Measurements from ENCODE around the gene AKAP8.
"Not testable (repeated sequence)": the region's sequence is repeated elsewhere in the genome, so short reads cannot be mapped to it uniquely, and the experiment has no call there.

AKAP8 gene

GRCh38 chr19:15404097-15404779 is 24.7 kb upstream of the AKAP8 start:
- no peak for DNase-seq (ENCODE audit: low spot score)

GRCh38 chr19:15403151-15403531 is 23.6 kb upstream of the AKAP8 start:
- no peak for DNase-seq (ENCODE audit: low spot score)

DNA sequence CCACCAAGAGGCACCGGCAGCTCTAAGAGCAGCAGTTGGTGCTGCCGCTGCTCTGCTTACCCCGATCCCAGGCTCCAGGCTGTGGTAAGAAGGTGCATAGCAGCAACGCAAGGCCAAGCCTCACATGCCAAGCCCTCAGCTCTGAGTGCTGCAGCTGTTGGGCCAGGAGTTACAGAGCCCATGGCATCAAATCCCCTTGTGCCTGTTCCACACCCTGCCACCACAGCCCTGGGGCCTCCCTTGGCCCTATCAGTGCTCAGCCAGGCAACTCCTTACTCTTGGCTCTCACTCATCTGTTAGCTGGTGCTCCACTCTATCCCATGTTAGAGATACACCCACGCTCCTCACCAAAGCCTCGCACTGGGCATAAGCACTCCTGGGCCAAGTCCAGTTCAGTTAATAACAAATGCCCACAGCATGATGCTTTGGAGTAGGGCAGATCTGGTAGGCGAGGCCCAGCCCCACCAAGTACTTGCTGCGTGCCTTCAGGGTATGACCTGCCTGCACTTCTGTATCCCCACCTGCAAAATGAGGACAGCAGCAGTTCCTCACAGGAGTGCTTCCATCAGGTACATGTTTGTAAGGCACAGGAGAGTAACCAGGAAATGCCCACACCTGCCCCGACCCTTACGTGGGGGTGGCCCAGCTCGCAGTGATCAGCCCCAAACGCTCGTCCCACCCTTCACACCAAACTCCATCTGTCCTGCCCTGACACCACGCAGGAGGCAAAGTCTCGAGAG is 23.0 kb upstream of the AKAP8 start:
- DNase-seq (ENCODE audit: low spot score): no peak

DNA sequence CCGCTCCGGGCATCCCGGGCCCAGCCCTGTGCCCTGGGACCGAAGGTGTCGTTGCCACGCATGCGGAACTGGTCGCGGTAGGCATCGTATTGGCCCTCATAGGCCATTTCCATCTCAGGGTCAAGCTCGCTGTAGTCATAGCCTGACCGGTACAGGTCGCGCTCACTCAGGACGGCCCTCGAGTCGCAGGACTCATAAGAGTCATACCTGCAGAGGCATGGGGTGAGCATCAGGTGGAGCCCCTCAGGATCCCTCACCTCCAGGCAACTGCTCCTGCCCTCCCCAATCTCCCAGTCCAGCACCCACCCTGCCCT is 21.8 kb upstream of the AKAP8 start:
- DNase-seq (ENCODE audit: low spot score): no peak

- no peak for DNase-seq (ENCODE audit: low spot score)
Measured at GRCh38 chr19:15400521-15401396, 21.2 kb upstream of the AKAP8 start.

- DNase-seq (ENCODE audit: low spot score): no peak
Measured at GRCh38 chr19:15399635-15400034, 20.0 kb upstream of the AKAP8 start.

DNA sequence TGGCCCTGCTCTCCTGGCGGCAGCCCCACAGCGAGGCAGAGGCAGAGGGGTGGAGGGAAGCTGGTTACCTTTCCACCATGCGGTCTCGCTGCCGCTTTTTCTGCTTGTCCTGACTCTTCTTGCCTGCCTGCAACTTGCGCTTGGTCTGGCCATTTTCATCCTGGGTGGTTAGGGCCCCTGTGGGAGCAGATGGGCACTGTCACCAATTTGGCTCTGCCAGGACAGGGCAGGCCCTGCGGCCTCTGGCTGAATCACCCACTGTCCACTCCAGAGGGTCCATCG is 19.6 kb upstream of the AKAP8 start:
- no peak for DNase-seq (ENCODE audit: low spot score)

- peak; percentile 2 for DNase-seq (ENCODE audit: low spot score)
Measured at GRCh38 chr19:15398501-15399233, 19.1 kb upstream of the AKAP8 start.

DNA sequence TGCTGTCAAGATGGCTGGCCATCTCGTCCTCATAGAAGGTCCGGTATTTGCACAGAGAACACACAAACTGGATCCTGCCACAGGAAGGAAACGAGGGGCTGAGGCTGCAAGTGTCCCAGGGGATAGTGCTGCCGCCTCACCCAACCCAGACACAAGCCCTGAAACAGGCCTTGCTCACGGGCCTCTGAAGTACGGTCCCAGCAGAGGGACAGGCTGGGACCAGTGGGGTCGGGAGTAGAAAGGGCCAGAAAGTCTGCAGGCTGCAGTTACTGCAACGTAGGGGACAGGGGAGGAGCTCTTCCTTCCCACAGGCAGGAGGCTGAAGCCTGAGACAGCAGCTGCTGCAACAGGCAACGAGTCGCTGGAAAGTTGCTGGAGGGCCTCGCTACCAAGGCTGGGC is 18.2 kb upstream of the AKAP8 start:
- DNase-seq (ENCODE audit: low spot score): peak; percentile 3

DNA sequence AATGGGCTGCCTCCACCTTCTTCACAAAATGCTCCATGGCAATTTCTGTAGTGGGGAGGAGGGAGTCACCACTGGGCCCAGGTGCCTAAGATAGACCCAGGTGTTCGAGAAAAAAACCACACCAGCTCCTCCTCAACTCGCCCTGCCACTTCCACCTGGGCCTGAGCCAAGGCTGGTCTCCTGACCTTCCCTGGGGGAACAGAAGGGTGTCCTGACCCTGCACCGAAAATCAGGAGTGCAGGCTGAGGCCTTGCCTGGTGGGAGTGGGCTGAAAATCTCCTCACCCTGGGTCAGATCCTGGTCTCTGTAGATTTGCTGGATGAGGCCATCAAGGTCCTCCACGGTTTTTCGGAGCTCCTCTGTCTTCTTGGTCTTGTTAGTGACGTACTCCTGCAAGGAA is 17.6 kb upstream of the AKAP8 start:
- no peak for DNase-seq (ENCODE audit: low spot score)

- peak; percentile 3 for DNase-seq (ENCODE audit: low spot score)
Measured at GRCh38 chr19:15396436-15396835, 16.8 kb upstream of the AKAP8 start.

GRCh38 chr19:15395251-15395650 is 15.7 kb upstream of the AKAP8 start:
- DNase-seq (ENCODE audit: low spot score): not testable (repeated sequence)

- no peak for DNase-seq (ENCODE audit: low spot score)
Measured at GRCh38 chr19:15394426-15394825, 14.8 kb upstream of the AKAP8 start.

DNA sequence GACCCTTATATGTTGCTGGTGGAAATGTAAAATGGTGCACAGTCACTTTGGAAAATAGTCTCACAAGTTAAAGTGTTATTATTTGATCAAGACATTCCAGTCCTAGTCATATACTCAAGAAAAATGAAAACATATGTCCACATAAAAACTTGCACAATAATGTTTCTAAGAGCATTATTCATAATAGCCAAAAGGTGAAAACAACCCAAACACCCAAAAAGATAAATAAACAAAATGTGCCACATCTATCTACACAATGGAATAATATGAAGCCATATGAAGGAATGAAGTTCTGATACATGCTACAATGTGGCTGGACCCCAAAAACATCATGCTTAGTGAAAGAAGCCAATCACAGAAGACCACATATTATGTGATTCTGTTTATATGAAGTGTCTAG is 14.4 kb upstream of the AKAP8 start:
- DNase-seq (ENCODE audit: low spot score): peak; percentile 43

DNA sequence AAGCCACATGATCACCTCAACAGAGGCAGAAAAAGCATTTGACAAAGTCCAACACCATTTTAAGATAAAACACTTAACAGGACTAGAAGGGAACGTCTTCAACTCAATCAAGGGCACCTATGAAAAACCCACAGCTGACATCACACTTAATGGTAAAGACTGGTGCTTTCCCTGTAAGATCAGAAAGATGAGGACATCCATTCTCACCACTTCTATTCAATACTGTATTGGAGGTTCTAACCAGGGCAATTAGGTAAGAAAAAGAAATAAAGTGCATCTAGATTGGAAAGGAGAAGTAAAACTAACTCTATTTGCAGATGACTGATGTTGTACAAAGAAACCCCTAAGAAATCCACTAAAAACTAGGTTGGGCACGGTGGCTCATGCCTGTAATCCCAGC is 11.2 kb upstream of the AKAP8 start:
- DNase-seq (ENCODE audit: low spot score): no peak

- no peak for DNase-seq (ENCODE audit: low spot score)
Measured at GRCh38 chr19:15381864-15382263, 2.3 kb upstream of the AKAP8 start.

DNA sequence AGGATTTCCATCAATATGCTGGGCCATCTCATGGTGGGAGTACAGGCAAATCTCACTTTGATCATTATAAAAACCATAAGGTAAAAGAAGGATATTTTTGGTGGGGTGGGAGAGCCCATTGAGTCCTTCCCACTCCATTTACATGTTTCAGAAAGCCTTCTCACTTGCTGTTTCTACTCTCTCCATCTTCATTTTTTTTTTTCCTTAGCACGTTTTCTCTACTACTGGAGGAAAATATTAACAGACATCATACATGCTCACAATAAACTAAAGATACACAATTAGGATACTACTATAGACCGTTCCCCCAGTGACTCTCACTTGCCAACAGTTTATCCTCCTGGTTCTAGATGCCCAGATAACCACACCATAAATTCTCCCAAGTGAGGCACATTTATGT is 1.8 kb upstream of the AKAP8 start:
- no peak for DNase-seq (ENCODE audit: low spot score)

DNA sequence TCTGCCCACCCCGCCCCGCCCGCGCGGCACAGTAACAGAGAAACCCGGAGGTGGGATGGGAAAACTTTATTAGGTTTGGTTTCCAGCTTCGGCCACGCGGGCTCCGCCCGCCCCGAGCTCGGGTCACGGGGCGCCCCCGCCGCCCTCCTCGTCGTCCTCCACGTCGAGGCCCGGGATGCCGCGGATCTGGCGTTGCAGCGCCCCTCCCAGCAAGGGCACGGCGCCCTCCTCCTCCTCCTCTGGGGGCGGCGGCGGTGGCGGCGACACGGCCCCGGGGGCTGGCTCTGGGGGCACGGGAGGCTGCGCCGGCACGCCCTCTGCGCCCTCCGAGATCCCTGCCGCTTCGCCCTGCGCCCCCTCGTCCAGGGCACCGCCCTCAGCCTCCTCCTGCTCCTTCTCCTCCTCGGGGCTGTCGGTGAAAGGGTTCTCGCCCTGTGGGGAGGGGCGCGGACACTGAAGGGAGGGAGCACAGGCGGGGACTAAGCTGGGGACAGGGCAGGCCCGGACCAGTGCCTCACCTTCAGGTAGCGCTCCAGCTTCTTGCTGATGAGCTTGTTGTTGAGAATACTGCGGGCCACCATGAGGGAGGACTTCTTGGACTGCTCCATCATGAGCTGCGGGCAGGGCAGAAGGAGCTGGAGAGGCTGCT is 536 bp upstream of the AKAP8 start:
- peak; percentile 43 for DNase-seq (ENCODE audit: low spot score)

- DNase-seq (ENCODE audit: low spot score): peak; percentile 79
Measured at GRCh38 chr19:15378534-15379082, 979 bp downstream of the AKAP8 start.

DNA sequence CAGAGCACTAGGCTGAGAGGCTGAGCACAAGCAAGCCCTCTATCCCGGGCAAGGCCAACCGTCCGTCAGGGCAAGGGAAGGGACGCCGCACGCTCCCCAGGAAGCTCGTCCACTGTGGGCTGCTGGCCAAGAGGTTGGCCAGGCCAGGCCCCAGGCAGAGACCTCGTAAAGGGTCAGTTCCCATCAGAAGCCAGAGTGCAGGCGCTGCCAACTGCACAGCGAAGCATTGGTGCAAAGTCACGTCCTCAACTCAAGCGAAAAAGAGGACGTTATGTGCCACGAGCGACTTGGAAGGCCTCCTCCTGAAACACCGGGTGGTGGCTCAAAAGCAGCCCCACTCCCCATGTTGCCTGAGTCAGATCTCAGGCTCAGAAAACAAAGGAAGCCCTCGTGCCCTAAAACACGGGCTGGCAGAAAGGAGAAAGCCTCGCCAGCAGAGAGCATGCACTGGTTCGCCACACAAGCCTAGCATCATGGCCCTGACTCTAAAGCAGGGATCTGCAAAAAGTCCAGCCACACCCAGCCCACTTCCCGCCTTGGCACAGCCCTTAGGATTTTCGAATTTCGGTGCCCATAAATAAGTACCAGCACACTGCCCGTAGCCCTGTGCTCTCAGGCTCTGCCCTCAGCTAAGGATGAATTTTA is 4.7 kb downstream of the AKAP8 start:
- DNase-seq (ENCODE audit: low spot score): no peak

DNA sequence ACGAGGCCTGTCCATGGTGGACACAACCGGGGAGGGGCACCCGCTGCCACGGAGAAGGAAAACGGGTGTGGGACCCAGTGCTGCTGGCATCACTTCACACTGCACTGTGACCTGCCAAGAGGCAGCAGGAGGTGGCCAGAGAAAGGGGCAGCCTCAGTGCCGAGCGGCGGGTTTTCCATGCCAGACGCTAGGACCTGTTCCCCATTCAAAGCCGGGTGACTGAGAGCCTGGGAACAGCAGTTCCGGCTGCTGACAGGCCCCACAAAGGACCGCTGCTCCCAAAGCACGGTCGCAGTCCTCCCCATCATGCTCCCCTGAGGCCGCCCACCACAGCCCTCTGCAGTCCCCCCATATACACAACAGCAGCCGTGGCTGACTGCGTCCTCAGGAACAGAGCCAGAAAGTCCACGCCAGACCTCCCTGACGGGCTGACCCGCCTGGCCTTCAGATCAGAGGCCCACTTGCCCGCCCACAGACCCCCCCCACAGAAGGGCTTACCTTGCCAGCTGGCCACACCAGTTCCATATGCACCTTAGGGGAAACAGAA is 5.4 kb downstream of the AKAP8 start:
- DNase-seq (ENCODE audit: low spot score): no peak
